ENCODE data around the gene CA12.

Gene CA12

GRCh38 chr15:63308947-63309346, 72.7 kb downstream of the CA12 start:
- H2BK120ac ChIP-seq (ENCODE audit: low read depth, low read length) = no peak overlapping the region
- H2BK12ac ChIP-seq (ENCODE audit: low read length in 2 of 2) = no peak overlapping the region
- no CpG with 5 or more reads among the region's 2 CpGs for WGBS
- H3K9ac ChIP-seq (ENCODE audit: low read length) = no peak overlapping the region
- H3K4ac ChIP-seq (ENCODE audit: low read depth in 1 of 2, low read length in 2 of 2) = no peak overlapping the region
- peaks cover 8% of the 10 kb centered on the region for H3K4me1 ChIP-seq (ENCODE audit: control insufficient read depth, insufficient read depth, low read depth, low read length)
- peaks cover 2% of the 10 kb centered on the region for H3K79me1 ChIP-seq (replicated peaks; ENCODE audit: low read length, poor library complexity, severe bottlenecking)
- no peak overlapping the region for H2BK15ac ChIP-seq (ENCODE audit: low read depth, poor library complexity, severe bottlenecking)
- no peaks in the 10 kb centered on the region for H3K27me3 ChIP-seq (ENCODE audit: control insufficient read depth in 1 of 2, insufficient read depth in 1 of 2, low read length in 2 of 2)
- H3K23ac ChIP-seq (ENCODE audit: low read length in 2 of 2) = no peak overlapping the region
- H2AK5ac ChIP-seq (ENCODE audit: low read length, severe bottlenecking) = no peak overlapping the region
- no peak for DNase-seq
- H3K36me3 ChIP-seq (ENCODE audit: control insufficient read depth in 1 of 2, insufficient read depth in 2 of 2, low read depth in 1 of 2, low read length in 2 of 2) = peaks cover 8 to 49% of the 10 kb centered on the region in 2 experiments
- no peak overlapping the region for H4K8ac ChIP-seq (ENCODE audit: low read length)
- no peak overlapping the region for H4K91ac ChIP-seq (ENCODE audit: low read length)
- no peak overlapping the region for H3K14ac ChIP-seq (ENCODE audit: low read length in 2 of 2)
- H3K4me2 ChIP-seq (ENCODE audit: low read length, poor library complexity, severe bottlenecking) = no peak overlapping the region
- H2BK5ac ChIP-seq (ENCODE audit: low read depth, low read length, poor library complexity, severe bottlenecking) = no peak overlapping the region
- no peak overlapping the region for H3K18ac ChIP-seq (ENCODE audit: low read depth in 1 of 2, low read length in 2 of 2)
- no peaks in the 10 kb centered on the region for H3K9me3 ChIP-seq (ENCODE audit: control insufficient read depth, low read length)
- no peak overlapping the region for H2AFZ ChIP-seq (ENCODE audit: low read depth, low read length)
- no peak overlapping the region for H3K4me3 ChIP-seq (ENCODE audit: insufficient read depth in 1 of 2, low read depth in 1 of 2, low read length in 2 of 2)
- no peak overlapping the region for H3K27ac ChIP-seq (ENCODE audit: low read length, poor library complexity, severe bottlenecking)

GRCh38 chr15:63308491-63308890, 73.2 kb downstream of the CA12 start:
- Histone ChIP-seq H3K9me3 (ENCODE audit: control insufficient read depth, low read length) (no peaks in the 10 kb centered on the region), H3K79me1 (replicated peaks; ENCODE audit: low read length, poor library complexity, severe bottlenecking) (peaks cover 2% of the 10 kb centered on the region), H3K14ac (ENCODE audit: low read length in 2 of 2) (no peak overlapping the region), H3K23ac (ENCODE audit: low read length in 2 of 2) (no peak overlapping the region), H3K4me2 (ENCODE audit: low read length, poor library complexity, severe bottlenecking) (no peak overlapping the region), H3K9ac (ENCODE audit: low read length) (no peak overlapping the region), H3K27me3 (ENCODE audit: control insufficient read depth in 1 of 2, insufficient read depth in 1 of 2, low read length in 2 of 2) (no peaks in the 10 kb centered on the region), H3K4me3 (ENCODE audit: insufficient read depth in 1 of 2, low read depth in 1 of 2, low read length in 2 of 2) (no peak overlapping the region), H4K8ac (ENCODE audit: low read length) (no peak overlapping the region), H3K4me1 (ENCODE audit: control insufficient read depth, insufficient read depth, low read depth, low read length) (peaks cover 8% of the 10 kb centered on the region), H2BK120ac (ENCODE audit: low read depth, low read length) (no peak overlapping the region), H3K4ac (ENCODE audit: low read depth in 1 of 2, low read length in 2 of 2) (no peak overlapping the region), H2BK15ac (ENCODE audit: low read depth, poor library complexity, severe bottlenecking) (no peak overlapping the region), H2BK12ac (ENCODE audit: low read length in 2 of 2) (no peak overlapping the region), H3K18ac (ENCODE audit: low read depth in 1 of 2, low read length in 2 of 2) (no peak overlapping the region), H2AK5ac (ENCODE audit: low read length, severe bottlenecking) (no peak overlapping the region), H3K27ac (ENCODE audit: low read length, poor library complexity, severe bottlenecking) (no peak overlapping the region), H2BK5ac (ENCODE audit: low read depth, low read length, poor library complexity, severe bottlenecking) (no peak overlapping the region), H2AFZ (ENCODE audit: low read depth, low read length) (no peak overlapping the region), H4K91ac (ENCODE audit: low read length) (no peak overlapping the region), H3K36me3 (ENCODE audit: control insufficient read depth in 1 of 2, insufficient read depth in 2 of 2, low read depth in 1 of 2, low read length in 2 of 2) (peaks cover 12 to 54% of the 10 kb centered on the region in 2 experiments)
- no peak for DNase-seq
- 58% methylated on average over 2 of the region's 4 CpGs for WGBS

GRCh38 chr15:63306492-63307073, 75.1 kb downstream of the CA12 start:
- Histone ChIP-seq H2BK5ac (ENCODE audit: low read depth, low read length, poor library complexity, severe bottlenecking) (no peak overlapping the region), H2BK12ac (ENCODE audit: low read length in 2 of 2) (no peak overlapping the region), H2BK120ac (ENCODE audit: low read depth, low read length) (no peak overlapping the region), H3K14ac (ENCODE audit: low read length in 2 of 2) (no peak overlapping the region), H3K4me2 (ENCODE audit: low read length, poor library complexity, severe bottlenecking) (no peak overlapping the region), H2AFZ (ENCODE audit: low read depth, low read length) (no peak overlapping the region), H3K18ac (ENCODE audit: low read depth in 1 of 2, low read length in 2 of 2) (no peak overlapping the region), H3K9ac (ENCODE audit: low read length) (no peak overlapping the region), H2BK15ac (ENCODE audit: low read depth, poor library complexity, severe bottlenecking) (no peak overlapping the region), H3K36me3 (ENCODE audit: control insufficient read depth in 1 of 2, insufficient read depth in 2 of 2, low read depth in 1 of 2, low read length in 2 of 2) (peaks cover 15 to 69% of the 10 kb centered on the region in 2 experiments), H4K91ac (ENCODE audit: low read length) (no peak overlapping the region), H3K27me3 (ENCODE audit: control insufficient read depth in 1 of 2, insufficient read depth in 1 of 2, low read length in 2 of 2) (no peaks in the 10 kb centered on the region), H3K4me3 (ENCODE audit: insufficient read depth in 1 of 2, low read depth in 1 of 2, low read length in 2 of 2) (no peak overlapping the region), H3K27ac (ENCODE audit: low read length, poor library complexity, severe bottlenecking) (no peak overlapping the region), H3K4ac (ENCODE audit: low read depth in 1 of 2, low read length in 2 of 2) (no peak overlapping the region), H3K79me1 (replicated peaks; ENCODE audit: low read length, poor library complexity, severe bottlenecking) (peaks cover 2% of the 10 kb centered on the region), H3K9me3 (ENCODE audit: control insufficient read depth, low read length) (no peaks in the 10 kb centered on the region), H4K8ac (ENCODE audit: low read length) (no peak overlapping the region), H2AK5ac (ENCODE audit: low read length, severe bottlenecking) (no peak overlapping the region), H3K23ac (ENCODE audit: low read length in 2 of 2) (no peak overlapping the region), H3K4me1 (ENCODE audit: control insufficient read depth, insufficient read depth, low read depth, low read length) (peaks cover 12% of the 10 kb centered on the region)
- DNase-seq = no peak
- WGBS = 95% methylated on average over 5 of the region's 5 CpGs

GRCh38 chr15:63305260-63305659, 76.4 kb downstream of the CA12 start:
- H3K27ac ChIP-seq (ENCODE audit: low read length, poor library complexity, severe bottlenecking) = no peak overlapping the region
- no peak overlapping the region for H2BK12ac ChIP-seq (ENCODE audit: low read length in 2 of 2)
- H2AFZ ChIP-seq (ENCODE audit: low read depth, low read length) = no peak overlapping the region
- no peak overlapping the region for H3K4me3 ChIP-seq (ENCODE audit: insufficient read depth in 1 of 2, low read depth in 1 of 2, low read length in 2 of 2)
- H3K4me1 ChIP-seq (ENCODE audit: control insufficient read depth, insufficient read depth, low read depth, low read length) = peaks cover 14% of the 10 kb centered on the region
- H3K18ac ChIP-seq (ENCODE audit: low read depth in 1 of 2, low read length in 2 of 2) = no peak overlapping the region
- no peak overlapping the region for H3K9ac ChIP-seq (ENCODE audit: low read length)
- no peak overlapping the region for H3K4me2 ChIP-seq (ENCODE audit: low read length, poor library complexity, severe bottlenecking)
- H3K14ac ChIP-seq (ENCODE audit: low read length in 2 of 2) = no peak overlapping the region
- no peak overlapping the region for H2BK15ac ChIP-seq (ENCODE audit: low read depth, poor library complexity, severe bottlenecking)
- no peak overlapping the region for H2AK5ac ChIP-seq (ENCODE audit: low read length, severe bottlenecking)
- H4K8ac ChIP-seq (ENCODE audit: low read length) = no peak overlapping the region
- 98% methylated on average over 5 of the region's 5 CpGs for WGBS
- H2BK120ac ChIP-seq (ENCODE audit: low read depth, low read length) = no peak overlapping the region
- H3K4ac ChIP-seq (ENCODE audit: low read depth in 1 of 2, low read length in 2 of 2) = no peak overlapping the region
- no peak overlapping the region for H3K23ac ChIP-seq (ENCODE audit: low read length in 2 of 2)
- H3K79me1 ChIP-seq (replicated peaks; ENCODE audit: low read length, poor library complexity, severe bottlenecking) = peaks cover 2% of the 10 kb centered on the region
- no peaks in the 10 kb centered on the region for H3K9me3 ChIP-seq (ENCODE audit: control insufficient read depth, low read length)
- DNase-seq = no peak
- H3K27me3 ChIP-seq (ENCODE audit: control insufficient read depth in 1 of 2, insufficient read depth in 1 of 2, low read length in 2 of 2) = no peaks in the 10 kb centered on the region
- no peak overlapping the region for H4K91ac ChIP-seq (ENCODE audit: low read length)
- peaks cover 15 to 82% of the 10 kb centered on the region in 2 experiments for H3K36me3 ChIP-seq (ENCODE audit: control insufficient read depth in 1 of 2, insufficient read depth in 2 of 2, low read depth in 1 of 2, low read length in 2 of 2)
- no peak overlapping the region for H2BK5ac ChIP-seq (ENCODE audit: low read depth, low read length, poor library complexity, severe bottlenecking)

Data from mesenchymal stem cell (in vitro differentiated cells and primary cell).